Ishikawa (cell line): ENCODE data around the gene POLG2.

ENCODE experiments used
- CREB1 ChIP-seq: IDR thresholded peaks from 2 replicates; pipeline ENCODE4 v1.6.1; 2012; ENCODE audit warnings: low read depth
- EP300 ChIP-seq: IDR thresholded peaks from 2 replicates; pipeline ENCODE4 v1.6.1; 2012; ENCODE audit warnings: borderline replicate concordance
- NFIC ChIP-seq: IDR thresholded peaks from 2 replicates; pipeline ENCODE4 v1.6.1; 2012
- RAD21 ChIP-seq: IDR thresholded peaks from 2 replicates; pipeline ENCODE4 v1.6.1; 2012; ENCODE audit warnings: low read depth
- REST ChIP-seq: IDR thresholded peaks from 2 replicates; pipeline ENCODE4 v1.6.1; 2012; ENCODE audit warnings: low read depth, mild to moderate bottlenecking
- TAF1 ChIP-seq: IDR thresholded peaks from 2 replicates; pipeline ENCODE4 v1.6.1; 2012; ENCODE audit warnings: low read depth, mild to moderate bottlenecking
- YY1 ChIP-seq: IDR thresholded peaks from 2 replicates; pipeline ENCODE4 v1.6.1; 2012; ENCODE audit warnings: low read depth

- TF ChIP-seq TAF1 (no peak), REST (no peak), EP300 (no peak), YY1 (no peak), NFIC (no peak), CREB1 (no peak), RAD21 (no peak)
These were observed 36.9 kb upstream of the POLG2 start for GRCh38 chr17:64533784-64534183.
